A673 (cell line): ENCODE data around the gene LRRN3. TPM values are rescaled to one million over a fixed set of nuclear protein-coding genes. Genes with fewer than 3 reads are reported as not detected.
A peak's percentile ranks its signal among the peaks of the same experiment; 100 is the strongest.

Experiments
- BruUV-seq: library from RNA; stranded (reverse); fragments of 400-500 nt; replicated peaks from 2 replicates; lab custom pipeline; 2021; lab: Mats Ljungman, UMichigan
- CTCF ChIA-PET: fragments of 300-600 bp; sonication (Branson Sonifier 250); formaldehyde crosslinking; loops from one replicate; lab custom pipeline; 2022; ENCODE audit warnings: antibody characterized with exemption; lab: Charles Lee
- POLR2A ChIA-PET: fragments of 300-600 bp; sonication (Branson Sonifier 250); formaldehyde crosslinking; loops from one replicate; lab custom pipeline; 2022; ENCODE audit warnings: antibody characterized with exemption; ENCODE audit not compliant: low non-redundant PET; lab: Charles Lee
- DNase-seq: peaks from one replicate; pipeline ENCODE4 v3.0.0-alpha.2; 2015; ENCODE audit warnings: low spot score
- H3K27ac ChIP-seq: fragments of 200-600 bp; sonication (generic); 2 replicates; pipeline ENCODE4 v1.5.1; 2016; ENCODE audit warnings: mixed run types, low read depth, mild to moderate bottlenecking, mixed read lengths, antibody characterized with exemption, low read length; ENCODE audit not compliant: poor library complexity, severe bottlenecking
- H3K27me3 ChIP-seq: fragments of 200-600 bp; sonication (generic); replicated peaks from 2 replicates; pipeline ENCODE4 v1.6.1; 2017; ENCODE audit warnings: mixed run types, low read depth, mild to moderate bottlenecking, mixed read lengths, antibody characterized with exemption, low read length; ENCODE audit not compliant: insufficient read depth, poor library complexity
- H3K36me3 ChIP-seq: fragments of 200-600 bp; sonication (generic); 2 replicates; pipeline ENCODE4 v1.6.1; 2016; ENCODE audit warnings: mixed run types, mild to moderate bottlenecking, mixed read lengths, antibody characterized with exemption, low read length; ENCODE audit not compliant: insufficient read depth, poor library complexity, severe bottlenecking
- H3K4me1 ChIP-seq: fragments of 200-600 bp; sonication (generic); 2 replicates; pipeline ENCODE4 v1.6.1; 2017; ENCODE audit warnings: mixed run types, mild to moderate bottlenecking, mixed read lengths, antibody characterized with exemption, low read length; ENCODE audit not compliant: insufficient read depth, poor library complexity, severe bottlenecking
- H3K4me3 ChIP-seq: fragments of 200-600 bp; sonication (generic); 2 replicates; pipeline ENCODE4 v1.5.1; 2016; ENCODE audit warnings: low read depth, mixed run types, mild to moderate bottlenecking, mixed read lengths, low read length; ENCODE audit not compliant: poor library complexity, severe bottlenecking
- H3K9me3 ChIP-seq: fragments of 200-600 bp; sonication (generic); 2 replicates; pipeline ENCODE4 v1.6.1; 2016; ENCODE audit warnings: mixed run types, low read depth, mild to moderate bottlenecking, mixed read lengths, antibody characterized with exemption, low read length; ENCODE audit not compliant: poor library complexity, severe bottlenecking
- EZH2 ChIP-seq: fragments of 200-600 bp; sonication (generic); IDR thresholded peaks from 2 replicates; pipeline ENCODE4 v1.6.1; 2017; ENCODE audit warnings: borderline replicate concordance, low read depth, mild to moderate bottlenecking, mixed read lengths, antibody characterized with exemption, low read length; ENCODE audit not compliant: poor library complexity, severe bottlenecking
- intact Hi-C: fragments of 100-400 bp; cut with micrococcal nuclease; formaldehyde crosslinking; loops from one replicate; pipeline ENCODE4 v1.10.0; 2022; ENCODE audit not compliant: unreplicated experiment
- total RNA-seq: library from RNA; stranded (reverse); gene quantifications from 2 replicates; pipeline ENCODE4 v1.2.3, GENCODE V29; 2021
- TF ChIP-seq, protein P1 (sequence below): fragments of 300-800, 200-600 bp; sonication (generic); conservative IDR thresholded peaks from 2 replicates; pipeline ENCODE4 v1.5.1; 2017; ENCODE audit warnings: low read depth, mild to moderate bottlenecking, antibody characterized with exemption, low read length, moderate library complexity, mixed read lengths

Gene LRRN3
- total RNA-seq, 1 experiment from 2014 or later = not detected

DNA sequence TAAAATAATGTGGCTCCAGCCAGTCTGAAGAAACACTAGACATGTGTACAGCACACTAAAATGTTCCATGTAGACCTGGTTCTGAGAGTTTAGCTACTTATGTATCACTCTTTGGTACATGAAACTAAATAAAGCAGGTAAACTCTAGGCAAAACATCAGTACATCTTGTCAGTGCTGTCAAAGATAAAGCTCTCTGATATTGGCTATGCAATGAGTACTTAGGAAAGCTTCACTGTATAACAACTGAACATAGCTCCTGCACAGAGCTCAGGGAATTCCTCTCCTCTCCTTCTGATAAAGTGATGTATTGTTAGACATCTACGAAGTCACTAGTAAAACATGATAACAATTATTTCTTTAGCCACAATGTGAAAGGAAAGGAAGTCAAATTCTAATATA lies 3.5 kb downstream of the LRRN3 start:
- no peak overlapping the region for H3K4me3 ChIP-seq
- H3K27me3 ChIP-seq = no peaks in the 10 kb centered on the region
- BruUV-seq = no TSS peak
- DNase-seq = no peak
- TF ChIP-seq EZH2 = no peak
- TF ChIP-seq, protein P1, sequence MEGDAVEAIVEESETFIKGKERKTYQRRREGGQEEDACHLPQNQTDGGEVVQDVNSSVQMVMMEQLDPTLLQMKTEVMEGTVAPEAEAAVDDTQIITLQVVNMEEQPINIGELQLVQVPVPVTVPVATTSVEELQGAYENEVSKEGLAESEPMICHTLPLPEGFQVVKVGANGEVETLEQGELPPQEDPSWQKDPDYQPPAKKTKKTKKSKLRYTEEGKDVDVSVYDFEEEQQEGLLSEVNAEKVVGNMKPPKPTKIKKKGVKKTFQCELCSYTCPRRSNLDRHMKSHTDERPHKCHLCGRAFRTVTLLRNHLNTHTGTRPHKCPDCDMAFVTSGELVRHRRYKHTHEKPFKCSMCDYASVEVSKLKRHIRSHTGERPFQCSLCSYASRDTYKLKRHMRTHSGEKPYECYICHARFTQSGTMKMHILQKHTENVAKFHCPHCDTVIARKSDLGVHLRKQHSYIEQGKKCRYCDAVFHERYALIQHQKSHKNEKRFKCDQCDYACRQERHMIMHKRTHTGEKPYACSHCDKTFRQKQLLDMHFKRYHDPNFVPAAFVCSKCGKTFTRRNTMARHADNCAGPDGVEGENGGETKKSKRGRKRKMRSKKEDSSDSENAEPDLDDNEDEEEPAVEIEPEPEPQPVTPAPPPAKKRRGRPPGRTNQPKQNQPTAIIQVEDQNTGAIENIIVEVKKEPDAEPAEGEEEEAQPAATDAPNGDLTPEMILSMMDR = no peak
- intact Hi-C loops = loop anchor here (5.0 to 10.0 kb wide), 3 partner anchors 260 to 638 kb away; no protein-coding TSS in a partner anchor
- no peaks in the 10 kb centered on the region for H3K36me3 ChIP-seq
- CTCF ChIA-PET = no interaction called here
- POLR2A ChIA-PET = no interaction called here
- no peaks in the 10 kb centered on the region for H3K9me3 ChIP-seq
- no peak overlapping the region for H3K27ac ChIP-seq
- peaks cover 20% of the 10 kb centered on the region for H3K4me1 ChIP-seq

DNA sequence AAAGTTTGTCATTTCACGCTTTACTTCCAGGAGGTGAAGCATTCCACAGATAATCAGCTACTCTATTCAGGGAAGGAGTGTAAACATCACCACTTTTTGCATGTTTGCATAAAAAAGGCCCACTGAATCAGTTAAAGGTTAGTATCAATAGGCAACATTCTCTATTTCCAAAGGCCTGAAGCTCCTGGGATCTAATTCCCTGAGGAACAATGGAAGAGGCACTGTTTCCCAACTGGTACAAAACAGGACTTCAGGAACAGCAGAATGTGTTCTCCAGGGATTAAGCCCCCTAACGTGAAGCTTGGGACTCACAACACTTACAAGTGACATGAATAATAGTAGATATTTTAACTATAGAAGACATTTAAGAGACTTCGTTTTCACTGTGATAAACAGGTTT lies 6.1 kb downstream of the LRRN3 start:
- H3K4me1 ChIP-seq = peaks cover 9% of the 10 kb centered on the region
- intact Hi-C loops = loop anchor here (10.0 kb wide), 1 partner anchor 262 kb away; no protein-coding TSS in a partner anchor
- H3K4me3 ChIP-seq = no peak overlapping the region
- ChIA-PET CTCF (no interaction called here), POLR2A (no interaction called here)
- DNase-seq = no peak
- no peak overlapping the region for H3K27ac ChIP-seq
- TF ChIP-seq, protein P1 = no peak
- TF ChIP-seq EZH2 = no peak
- H3K9me3 ChIP-seq = no peaks in the 10 kb centered on the region
- H3K27me3 ChIP-seq = no peaks in the 10 kb centered on the region
- BruUV-seq = no TSS peak
- no peaks in the 10 kb centered on the region for H3K36me3 ChIP-seq

- H3K4me1 ChIP-seq = no peaks in the 10 kb centered on the region
- ChIA-PET CTCF (no interaction called here), POLR2A (no interaction called here)
- no TSS peak for BruUV-seq
- no peaks in the 10 kb centered on the region for H3K36me3 ChIP-seq
- H3K27me3 ChIP-seq = no peaks in the 10 kb centered on the region
- H3K27ac ChIP-seq = no peak overlapping the region
- H3K9me3 ChIP-seq = no peaks in the 10 kb centered on the region
- H3K4me3 ChIP-seq = no peak overlapping the region
- intact Hi-C loops = loop anchor here (10.0 kb wide), 1 partner anchor 263 kb away; no protein-coding TSS in a partner anchor
- TF ChIP-seq EZH2 = no peak
- TF ChIP-seq, protein P1 = peak; percentile 79
- DNase-seq = peak; percentile 63
Measured at GRCh38 chr7:111098011-111098925, 7.3 kb downstream of the LRRN3 start.
